ENCODE data around the gene TIPRL. TPM values are rescaled to one million over a fixed set of nuclear protein-coding genes. Genes with fewer than 3 reads are reported as not detected.

Gene TIPRL
- total and polyA plus RNA-seq, 9 of the 15 experiments (the other 6 are each of a cell fraction or from before 2014, with no cell fraction given), result 41.4 to 90.2 (median 69.9) TPM

DNA sequence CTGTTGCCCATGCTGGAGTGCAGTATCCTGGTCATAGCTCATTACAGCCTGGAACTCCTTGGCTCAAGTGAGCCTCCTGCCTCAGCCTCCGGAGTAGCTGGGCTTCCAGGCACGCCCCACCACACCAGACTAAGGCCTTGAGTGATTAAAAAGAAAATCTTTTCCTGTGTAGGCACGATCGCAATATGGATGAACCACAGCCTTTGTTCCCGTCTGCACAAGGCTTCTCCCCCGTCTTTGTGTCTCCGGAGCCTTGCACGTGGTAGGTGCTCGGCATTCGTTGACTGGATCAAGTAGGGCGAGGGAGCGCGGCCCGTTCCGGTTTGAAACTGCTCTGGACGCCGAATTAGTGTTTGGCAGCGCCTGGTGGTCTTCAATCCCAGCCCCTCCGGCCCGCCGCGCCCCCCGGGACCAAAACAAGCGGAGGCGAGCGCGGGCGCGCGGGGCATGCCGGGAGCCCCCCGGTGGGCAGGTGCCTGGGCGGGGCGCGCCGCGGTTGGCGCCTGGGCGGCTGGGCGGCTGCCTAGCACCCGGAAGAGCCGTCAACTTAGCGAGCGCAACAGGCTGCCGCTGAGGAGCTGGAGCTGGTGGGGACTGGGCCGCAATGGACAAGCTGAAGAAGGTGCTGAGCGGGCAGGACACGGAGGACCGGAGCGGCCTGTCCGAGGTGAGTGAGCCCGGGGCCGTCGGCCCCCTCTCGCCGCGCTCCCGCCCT lies 46.9 kb downstream of the TIPRL start, which contains the start of gene SFT2D2 (continued):
- TF ChIP-seq FOXP1 (CRISPR knock-in tag; IDR thresholded peaks at IDR 0.05) (peak; percentile 94), ZNF311 (CRISPR knock-in tag; IDR thresholded peaks at IDR 0.05) (peak; percentile 87), ZNF507 (tag; conservative IDR thresholded peaks at IDR 0.05) (no peak), RBM14 (IDR thresholded peaks at IDR 0.05; ENCODE audit: borderline replicate concordance, insufficient read depth, low read depth, low read length) (no peak), ZNF124 (CRISPR knock-in tag; IDR thresholded peaks at IDR 0.05) (no peak), U2AF2 (optimal IDR thresholded peaks at IDR 0.05; ENCODE audit: low read depth, low read length) (no peak), ZBTB17 (CRISPR knock-in tag; IDR thresholded peaks at IDR 0.05) (peak; percentile 90; the same call in 1 of the 2 replicates), BCOR (IDR thresholded peaks at IDR 0.05) (0 out of 2 replicates have a peak, but pooled peaks have one; percentile 39), TEAD2 (tag; IDR thresholded peaks at IDR 0.05) (peak; percentile 72; the same call in 1 of the 2 replicates), ZNF76 (CRISPR knock-in tag; IDR thresholded peaks at IDR 0.05; ENCODE audit: borderline replicate concordance) (peak; percentile 98), ZNF717 (CRISPR knock-in tag; IDR thresholded peaks at IDR 0.05) (no peak; the same call in 1 of the 2 replicates), STAG1 (CRISPR knock-in tag; IDR thresholded peaks at IDR 0.05; ENCODE audit: borderline replicate concordance) (peak; percentile 42; the same call in 1 of the 2 replicates), NR3C1 (CRISPR knock-in tag; IDR thresholded peaks at IDR 0.05) (no peak), SNIP1 (IDR thresholded peaks at IDR 0.05; ENCODE audit: low read depth) (no peak), KAT2B (IDR thresholded peaks at IDR 0.05; ENCODE audit: low read depth, low read length) (no peak), HNRNPL (IDR thresholded peaks at IDR 0.05; ENCODE audit: low read depth, low read length) (peak; percentile 75), HIVEP1 (CRISPR knock-in tag; IDR thresholded peaks at IDR 0.05) (no peak), MYC (IDR thresholded peaks at IDR 0.05; ENCODE audit: low read depth, low read length) (peak; percentile 95), MYC (CRISPR knock-in tag; IDR thresholded peaks at IDR 0.05; ENCODE audit: borderline replicate concordance, low read depth) (peak; percentile 95), ARHGAP35 (IDR thresholded peaks at IDR 0.05; ENCODE audit: partially characterized antibody) (no peak), RBM39 (optimal IDR thresholded peaks at IDR 0.05; ENCODE audit: low read depth, low read length) (no peak), MAFK (IDR thresholded peaks at IDR 0.05; ENCODE audit: low read length) (no peak), ZNF347 (CRISPR knock-in tag; IDR thresholded peaks at IDR 0.05; ENCODE audit: low read depth) (no peak), NFIX (CRISPR knock-in tag; IDR thresholded peaks at IDR 0.05; ENCODE audit: low read depth) (no peak)
- TF ChIP-seq, protein P1, sequence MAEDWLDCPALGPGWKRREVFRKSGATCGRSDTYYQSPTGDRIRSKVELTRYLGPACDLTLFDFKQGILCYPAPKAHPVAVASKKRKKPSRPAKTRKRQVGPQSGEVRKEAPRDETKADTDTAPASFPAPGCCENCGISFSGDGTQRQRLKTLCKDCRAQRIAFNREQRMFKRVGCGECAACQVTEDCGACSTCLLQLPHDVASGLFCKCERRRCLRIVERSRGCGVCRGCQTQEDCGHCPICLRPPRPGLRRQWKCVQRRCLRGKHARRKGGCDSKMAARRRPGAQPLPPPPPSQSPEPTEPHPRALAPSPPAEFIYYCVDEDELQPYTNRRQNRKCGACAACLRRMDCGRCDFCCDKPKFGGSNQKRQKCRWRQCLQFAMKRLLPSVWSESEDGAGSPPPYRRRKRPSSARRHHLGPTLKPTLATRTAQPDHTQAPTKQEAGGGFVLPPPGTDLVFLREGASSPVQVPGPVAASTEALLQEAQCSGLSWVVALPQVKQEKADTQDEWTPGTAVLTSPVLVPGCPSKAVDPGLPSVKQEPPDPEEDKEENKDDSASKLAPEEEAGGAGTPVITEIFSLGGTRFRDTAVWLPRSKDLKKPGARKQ (CRISPR knock-in tag; IDR thresholded peaks at IDR 0.05), result no peak
- TF ChIP-seq, protein P2, sequence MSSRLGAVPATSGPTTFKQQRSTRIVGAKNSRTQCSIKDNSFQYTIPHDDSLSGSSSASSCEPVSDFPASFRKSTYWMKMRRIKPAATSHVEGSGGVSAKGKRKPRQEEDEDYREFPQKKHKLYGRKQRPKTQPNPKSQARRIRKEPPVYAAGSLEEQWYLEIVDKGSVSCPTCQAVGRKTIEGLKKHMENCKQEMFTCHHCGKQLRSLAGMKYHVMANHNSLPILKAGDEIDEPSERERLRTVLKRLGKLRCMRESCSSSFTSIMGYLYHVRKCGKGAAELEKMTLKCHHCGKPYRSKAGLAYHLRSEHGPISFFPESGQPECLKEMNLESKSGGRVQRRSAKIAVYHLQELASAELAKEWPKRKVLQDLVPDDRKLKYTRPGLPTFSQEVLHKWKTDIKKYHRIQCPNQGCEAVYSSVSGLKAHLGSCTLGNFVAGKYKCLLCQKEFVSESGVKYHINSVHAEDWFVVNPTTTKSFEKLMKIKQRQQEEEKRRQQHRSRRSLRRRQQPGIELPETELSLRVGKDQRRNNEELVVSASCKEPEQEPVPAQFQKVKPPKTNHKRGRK (tag; IDR thresholded peaks at IDR 0.05), result no peak
